AG04449 (cell line): ENCODE results near the gene PRR7.

ENCODE experiments used
- CTCF ChIA-PET: fragments of 350-600 bp; formaldehyde crosslinking; extraction: SDS; loops from one replicate; lab custom pipeline; 2021; ENCODE audit warnings: antibody characterized with exemption; lab: Yijun Ruan, JAX
- POLR2A ChIA-PET: fragments of 400-600, 350-600 bp; formaldehyde crosslinking; extraction: SDS; loops from one replicate; lab custom pipeline; 2020; ENCODE audit warnings: antibody characterized with exemption, inconsistent platforms; lab: Yijun Ruan, JAX
- DNase-seq: peaks from one replicate; pipeline ENCODE4 v3.0.0-alpha.2; 2010; ENCODE audit warnings: low read depth, low spot score
- H3K4me3 ChIP-seq: 2 replicates; pipeline ENCODE4 v1.5.1; 2011; ENCODE audit warnings: low read depth, mild to moderate bottlenecking, control low read depth, low read length
- CTCF ChIP-seq: IDR thresholded peaks from one replicate; pipeline ENCODE4 v1.5.1; 2011; ENCODE audit warnings: mild to moderate bottlenecking, moderate library complexity, low read length, control low read depth, inconsistent platforms; ENCODE audit not compliant: insufficient read depth; ENCODE audit errors: missing control alignments

The PRR7 gene

GRCh38 chr5:177487975-177488374, 41.4 kb downstream of the PRR7 start:
- no peak for DNase-seq
- no peak overlapping the region for H3K4me3 ChIP-seq
- TF ChIP-seq CTCF, result no peak
- CTCF ChIA-PET, result interaction anchor here (2.1 to 16.4 kb wide), 2 partner anchors 12 to 13 kb away, joined by 9 to 261 read pairs; partner anchors contain the start of gene DBN1
- POLR2A ChIA-PET, result interaction anchor here (2.0 to 15.7 kb wide), 2 partner anchors 10 kb away, joined by 7 to 401 read pairs; partner anchors contain the start of genes DBN1 and PDLIM7

GRCh38 chr5:177489119-177489716, 42.6 kb downstream of the PRR7 start:
- H3K4me3 ChIP-seq, result no peak overlapping the region
- no peak for DNase-seq
- TF ChIP-seq CTCF, result peak; percentile 29
- ChIA-PET POLR2A (interaction anchor here (2.0 to 15.7 kb wide), 2 partner anchors 9 to 11 kb away, joined by 7 to 401 read pairs; partner anchors contain the start of genes DBN1 and PDLIM7), CTCF (interaction anchor here (0.9 to 16.4 kb wide), 6 partner anchors 11 to 33 kb away, joined by 3 to 261 read pairs (median 5); partner anchors contain the start of gene DBN1)

- TF ChIP-seq CTCF, result no peak
- ChIA-PET POLR2A (interaction anchor here (15.7 kb wide), 1 partner anchor 13 kb away, joined by 401 read pairs; the partner anchor contains the start of gene DBN1), CTCF (interaction anchor here (1.1 to 16.4 kb wide), 4 partner anchors 10 to 34 kb away, joined by 4 to 261 read pairs (median 5); partner anchors contain the start of gene DBN1)
- H3K4me3 ChIP-seq, result no peak overlapping the region
- DNase-seq, result no peak
Measured at GRCh38 chr5:177490311-177490991, 43.8 kb downstream of the PRR7 start.

- DNase-seq, result no peak
- H3K4me3 ChIP-seq, result no peak overlapping the region
- POLR2A ChIA-PET, result interaction anchor here (15.7 kb wide), 1 partner anchor 13 kb away, joined by 401 read pairs; the partner anchor contains the start of gene DBN1
- no peak for TF ChIP-seq CTCF
- CTCF ChIA-PET, result interaction anchor here (16.4 kb wide), 1 partner anchor 15 kb away, joined by 261 read pairs; the partner anchor contains the start of gene DBN1
Measured at GRCh38 chr5:177490992-177491391, 44.4 kb downstream of the PRR7 start.

- ChIA-PET POLR2A (interaction anchor here (15.7 kb wide), 1 partner anchor 14 kb away, joined by 401 read pairs; the partner anchor contains the start of gene DBN1), CTCF (interaction anchor here (1.3 to 16.4 kb wide), 3 partner anchors 10 to 24 kb away, joined by 4 to 261 read pairs (median 13); partner anchors contain the start of gene DBN1)
- peak; percentile 80 for TF ChIP-seq CTCF
- no peak for DNase-seq
- no peak overlapping the region for H3K4me3 ChIP-seq
Measured at GRCh38 chr5:177491429-177491945, 44.9 kb downstream of the PRR7 start.
